ENCODE results near the gene RNF169.

GRCh38 chr11:74714904-74715303 is 33.7 kb upstream of the RNF169 start:
- no peak for TF ChIP-seq CTCF (conservative IDR thresholded peaks at IDR 0.05; ENCODE audit: low read depth, low read length)
- TF ChIP-seq RCOR1 (IDR thresholded peaks at IDR 0.05; ENCODE audit: insufficient replicate concordance, low read length): no peak
- no peak for TF ChIP-seq CEBPB (IDR thresholded peaks at IDR 0.05; ENCODE audit: low read depth, low read length)
- TF ChIP-seq MAZ (IDR thresholded peaks at IDR 0.05; ENCODE audit: borderline replicate concordance, low read depth, low read length): no peak
